ENCODE data around the gene CD22. TPM values are rescaled to one million over a fixed set of nuclear protein-coding genes. Genes with fewer than 3 reads are reported as not detected.

The CD22 gene
- total and polyA plus RNA-seq, 10 of the 15 experiments (the other 5 are each of a cell fraction or from before 2014, with no cell fraction given) = 23.0 to 344 (median 181) TPM

- TF ChIP-seq POLR2AphosphoS2 (IDR thresholded peaks at IDR 0.05; ENCODE audit: low read depth, low read length) (no peak), CHD4 (IDR thresholded peaks at IDR 0.05) (no peak), KDM1A (IDR thresholded peaks at IDR 0.05; ENCODE audit: borderline replicate concordance) (no peak), PRDM15 (CRISPR knock-in tag; IDR thresholded peaks at IDR 0.05) (no peak), BCL11A (IDR thresholded peaks at IDR 0.05; ENCODE audit: low read depth, low read length) (0 out of 2 replicates have a peak, but pooled peaks have one; percentile 30), IKZF2 (IDR thresholded peaks at IDR 0.05) (no peak), SIX5 (IDR thresholded peaks at IDR 0.05; ENCODE audit: low read depth, low read length, severe bottlenecking) (no peak), JUNB (IDR thresholded peaks at IDR 0.05) (peak; percentile 59), RBBP5 (conservative IDR thresholded peaks at IDR 0.05) (no peak), YBX1 (IDR thresholded peaks at IDR 0.05) (no peak), TCF12 (IDR thresholded peaks at IDR 0.05; ENCODE audit: low read depth, low read length) (no peak), JUND (IDR thresholded peaks at IDR 0.05; ENCODE audit: low read depth, low read length) (no peak), RELA (IDR thresholded peaks at IDR 0.05; ENCODE audit: borderline replicate concordance, partially characterized antibody) (no peak), PAX5 (IDR thresholded peaks at IDR 0.05; ENCODE audit: borderline replicate concordance, low read depth, low read length) (no peak), ZNF217 (IDR thresholded peaks at IDR 0.05) (no peak), ZBED1 (IDR thresholded peaks at IDR 0.05; ENCODE audit: borderline replicate concordance) (0 out of 2 replicates have a peak, but pooled peaks have one; percentile 20), HDGF (IDR thresholded peaks at IDR 0.05) (no peak), RUNX3 (IDR thresholded peaks at IDR 0.05; ENCODE audit: low read length) (peak; percentile 45), REST (IDR thresholded peaks at IDR 0.05; ENCODE audit: low read depth, low read length) (no peak), POU2F2 (IDR thresholded peaks at IDR 0.05; ENCODE audit: borderline replicate concordance, low read depth, low read length) (no peak), RAD21 (IDR thresholded peaks at IDR 0.05; ENCODE audit: insufficient read depth, low read depth, low read length) (no peak), TARDBP (IDR thresholded peaks at IDR 0.05; ENCODE audit: borderline replicate concordance) (no peak), ZBTB33 (IDR thresholded peaks at IDR 0.05) (no peak)
Observed at GRCh38 chr19:35334144-35334753, 5.3 kb downstream of the CD22 start (continued).
